NT2/D1 (cell line): ENCODE results near the gene NDUFA11.
"Not testable (repeated sequence)": the region's sequence is repeated elsewhere in the genome, so short reads cannot be mapped to it uniquely, and the experiment has no call there.

Source experiments
- DNase-seq: peaks from one replicate; pipeline ENCODE4 v3.0.0-alpha.2; 2011; ENCODE audit warnings: low read depth, low spot score
- H3K27me3 ChIP-seq: 2 replicates; pipeline ENCODE4 v1.6.0; 2011; ENCODE audit warnings: mild to moderate bottlenecking; ENCODE audit not compliant: insufficient read length, insufficient read depth
- H3K36me3 ChIP-seq: 2 replicates; pipeline ENCODE4 v1.6.1; 2011; ENCODE audit warnings: mild to moderate bottlenecking, low read length, mixed read lengths; ENCODE audit not compliant: insufficient read depth, insufficient read length
- H3K4me1 ChIP-seq: 2 replicates; pipeline ENCODE4 v1.5.1; 2011; ENCODE audit not compliant: insufficient read depth, insufficient read length
- H3K4me3 ChIP-seq: 2 replicates; pipeline ENCODE4 v1.5.1; 2011; ENCODE audit warnings: low read depth; ENCODE audit not compliant: insufficient read length
- H3K9ac ChIP-seq: 2 replicates; pipeline ENCODE4 v1.6.0; 2011; ENCODE audit warnings: low read depth; ENCODE audit not compliant: insufficient read length
- H3K9me3 ChIP-seq: 2 replicates; pipeline ENCODE4 v1.5.1; 2011; ENCODE audit warnings: mild to moderate bottlenecking, low read length; ENCODE audit not compliant: insufficient read depth
- SUZ12 ChIP-seq: IDR thresholded peaks from 2 replicates; pipeline ENCODE4 v1.6.1; 2011; ENCODE audit not compliant: insufficient read length, insufficient read depth; ENCODE audit errors: extremely low read depth
- YY1 ChIP-seq: IDR thresholded peaks from 2 replicates; pipeline ENCODE4 v1.6.1; 2011; ENCODE audit not compliant: insufficient read length, insufficient read depth
- ZNF274 ChIP-seq: IDR thresholded peaks from 2 replicates; pipeline ENCODE4 v1.6.1; 2011; ENCODE audit warnings: mild to moderate bottlenecking, low read depth, low read length

The NDUFA11 gene

GRCh38 chr19:5857203-5858081, 46.1 kb downstream of the NDUFA11 start:
- peaks cover 8% of the 10 kb centered on the region; the same call in 1 of the 2 replicates for H3K9me3 ChIP-seq
- no peak for DNase-seq
- H3K27me3 ChIP-seq: peaks cover 13% of the 10 kb centered on the region
- no peak for TF ChIP-seq SUZ12
- no peak for TF ChIP-seq ZNF274
- no peak for TF ChIP-seq YY1
- H3K36me3 ChIP-seq: no peaks in the 10 kb centered on the region
- H3K4me3 ChIP-seq: no peak overlapping the region
- H3K4me1 ChIP-seq: no peaks in the 10 kb centered on the region
- H3K9ac ChIP-seq: no peak overlapping the region

GRCh38 chr19:5855151-5855550, 48.4 kb downstream of the NDUFA11 start:
- H3K36me3 ChIP-seq, H3K9ac ChIP-seq, DNase-seq, H3K9me3 ChIP-seq, H3K4me1 ChIP-seq, H3K4me3 ChIP-seq: not testable (repeated sequence)
- peaks cover 13% of the 10 kb centered on the region for H3K27me3 ChIP-seq

- not testable (repeated sequence) for H3K4me1 ChIP-seq, H3K36me3 ChIP-seq, DNase-seq, H3K9ac ChIP-seq, H3K9me3 ChIP-seq, H3K4me3 ChIP-seq
- H3K27me3 ChIP-seq: peaks cover 13% of the 10 kb centered on the region
These were observed 49.5 kb downstream of the NDUFA11 start for GRCh38 chr19:5854121-5854520.

GRCh38 chr19:5851302-5851701, 52.3 kb downstream of the NDUFA11 start, which contains the start of gene FUT3:
TSS of gene FUT3 (minus strand) at chr19:5851449.
- H3K9ac ChIP-seq: no peak within 1 kb of the TSS
- peaks cover 8% of the 10 kb centered on the region for H3K27me3 ChIP-seq
- H3K36me3 ChIP-seq: no peaks in the 10 kb centered on the region
- peaks cover 5% of the 10 kb centered on the region for H3K4me1 ChIP-seq
- no peak within 1 kb of the TSS for H3K4me3 ChIP-seq
- TF ChIP-seq SUZ12 (no peak), YY1 (no peak), ZNF274 (no peak)
- no peak for DNase-seq
- peaks cover 5% of the 10 kb centered on the region; the same call in 1 of the 2 replicates for H3K9me3 ChIP-seq

GRCh38 chr19:5850743-5851293, 52.8 kb downstream of the NDUFA11 start:
- H3K9me3 ChIP-seq: peaks cover 5% of the 10 kb centered on the region; the same call in 1 of the 2 replicates
- no peak overlapping the region for H3K4me3 ChIP-seq
- H3K4me1 ChIP-seq: peaks cover 5% of the 10 kb centered on the region
- no peaks in the 10 kb centered on the region for H3K36me3 ChIP-seq
- no peak for TF ChIP-seq SUZ12
- no peak for TF ChIP-seq ZNF274
- no peak for TF ChIP-seq YY1
- no peak overlapping the region for H3K9ac ChIP-seq
- no peak for DNase-seq
- H3K27me3 ChIP-seq: peaks cover 4% of the 10 kb centered on the region

GRCh38 chr19:5850189-5850588, 53.4 kb downstream of the NDUFA11 start:
- H3K9ac ChIP-seq: no peak overlapping the region
- peaks cover 5% of the 10 kb centered on the region; the same call in 1 of the 2 replicates for H3K9me3 ChIP-seq
- H3K4me3 ChIP-seq: no peak overlapping the region
- H3K36me3 ChIP-seq: no peaks in the 10 kb centered on the region
- peaks cover 5% of the 10 kb centered on the region for H3K4me1 ChIP-seq
- no peak for TF ChIP-seq ZNF274
- TF ChIP-seq SUZ12: no peak
- TF ChIP-seq YY1: no peak
- peaks cover 3% of the 10 kb centered on the region for H3K27me3 ChIP-seq
- DNase-seq: no peak

GRCh38 chr19:5848621-5849020, 55.0 kb downstream of the NDUFA11 start:
- H3K4me1 ChIP-seq, H3K36me3 ChIP-seq, DNase-seq, H3K9me3 ChIP-seq, H3K9ac ChIP-seq, H3K4me3 ChIP-seq, H3K27me3 ChIP-seq: not testable (repeated sequence)

- not testable (repeated sequence) for H3K4me3 ChIP-seq, H3K4me1 ChIP-seq, DNase-seq, H3K9me3 ChIP-seq, H3K9ac ChIP-seq, H3K36me3 ChIP-seq, H3K27me3 ChIP-seq
These were observed 55.7 kb downstream of the NDUFA11 start for GRCh38 chr19:5847846-5848245.
